HG02571 (cell line): ENCODE data around the gene KIAA2012.

Source experiments
- ATAC-seq: cut with Tn5 transposase; IDR thresholded peaks from one replicate; pipeline ENCODE4 v1.9.1; 2021; ENCODE audit warnings: mild to moderate bottlenecking, moderate library complexity; ENCODE audit not compliant: unreplicated experiment

The KIAA2012 gene

GRCh38 chr2:202042444-202042843, 30.6 kb upstream of the KIAA2012 start:
- ATAC-seq, result no peak

- no peak for ATAC-seq
Measured at GRCh38 chr2:202043475-202043874, 29.6 kb upstream of the KIAA2012 start.

GRCh38 chr2:202044777-202045176, 28.3 kb upstream of the KIAA2012 start:
- ATAC-seq, result no peak

GRCh38 chr2:202046572-202046971, 26.5 kb upstream of the KIAA2012 start:
- no peak for ATAC-seq

GRCh38 chr2:202049092-202049728, 23.8 kb upstream of the KIAA2012 start:
- ATAC-seq, result no peak

- no peak for ATAC-seq
Measured at GRCh38 chr2:202049840-202050239, 23.2 kb upstream of the KIAA2012 start.

DNA sequence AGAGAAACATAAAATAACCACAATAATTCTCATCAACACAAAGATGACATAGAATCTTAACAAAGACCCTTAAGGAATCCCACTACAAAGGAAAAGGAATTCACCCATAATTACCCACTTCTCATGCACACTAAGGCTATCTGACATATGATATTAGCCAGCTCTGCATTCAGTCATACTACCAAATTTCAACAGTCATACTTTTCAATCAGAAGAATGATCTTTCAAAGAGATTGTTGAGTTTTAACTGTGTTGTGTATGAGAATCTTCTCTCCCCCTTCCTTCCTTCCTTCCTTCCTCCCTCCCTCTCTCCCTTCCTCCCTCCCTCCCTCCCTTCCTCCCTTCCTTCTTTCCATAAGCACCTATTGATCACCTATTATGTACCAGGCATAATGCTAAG, 22.4 kb upstream of the KIAA2012 start:
- ATAC-seq, result no peak

DNA sequence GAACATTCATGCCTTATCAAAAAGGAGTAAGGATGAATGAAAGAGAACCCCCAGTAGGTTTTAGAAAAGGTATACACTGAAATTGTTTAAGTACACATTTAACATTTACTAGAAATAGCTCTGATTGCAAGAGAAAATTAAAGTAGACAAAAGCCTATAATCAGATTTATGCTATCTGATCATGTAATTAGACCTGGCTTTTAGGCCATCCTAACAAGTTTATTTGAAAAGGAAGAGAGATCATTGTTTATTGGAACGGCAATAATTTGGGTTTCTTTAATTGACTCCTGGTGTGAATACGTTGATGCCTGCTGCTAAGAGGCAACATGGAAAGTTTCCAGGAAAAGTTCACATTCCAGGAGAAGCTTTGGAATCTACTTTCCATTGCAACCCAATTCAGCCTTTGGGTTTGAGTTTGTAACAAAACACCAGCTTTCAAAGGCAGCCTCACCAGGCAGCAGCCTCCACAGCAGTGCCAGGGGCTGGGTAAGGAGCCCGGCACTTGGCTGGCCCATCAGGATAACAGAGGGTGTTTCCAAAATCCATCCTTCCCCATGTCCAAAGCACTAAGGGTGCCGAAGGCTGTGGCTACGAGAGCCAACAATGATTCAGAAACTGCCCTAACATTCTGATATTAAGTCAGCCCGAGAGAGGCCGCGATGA, 21.4 kb upstream of the KIAA2012 start:
- ATAC-seq, result no peak

DNA sequence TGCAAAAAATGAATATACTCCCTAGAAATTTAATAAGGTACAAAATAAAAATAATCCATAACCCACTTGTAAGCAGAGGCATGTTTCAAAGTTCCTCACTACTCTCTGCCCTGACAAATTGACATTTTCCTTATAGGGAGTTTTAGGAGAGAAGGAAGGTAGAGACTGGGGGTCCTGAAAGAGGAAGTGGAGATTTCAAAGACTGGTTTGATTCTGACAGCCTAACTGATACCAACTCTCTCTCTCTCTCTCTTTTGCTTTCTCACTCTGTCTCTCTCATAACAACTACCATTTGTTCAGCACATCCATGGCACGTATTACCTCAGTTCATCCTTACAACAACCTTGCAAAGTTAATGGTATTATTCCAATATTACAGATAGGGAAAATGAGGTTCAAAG, 20.8 kb upstream of the KIAA2012 start:
- ATAC-seq, result no peak

GRCh38 chr2:202054679-202055078, 18.4 kb upstream of the KIAA2012 start:
- no peak for ATAC-seq

DNA sequence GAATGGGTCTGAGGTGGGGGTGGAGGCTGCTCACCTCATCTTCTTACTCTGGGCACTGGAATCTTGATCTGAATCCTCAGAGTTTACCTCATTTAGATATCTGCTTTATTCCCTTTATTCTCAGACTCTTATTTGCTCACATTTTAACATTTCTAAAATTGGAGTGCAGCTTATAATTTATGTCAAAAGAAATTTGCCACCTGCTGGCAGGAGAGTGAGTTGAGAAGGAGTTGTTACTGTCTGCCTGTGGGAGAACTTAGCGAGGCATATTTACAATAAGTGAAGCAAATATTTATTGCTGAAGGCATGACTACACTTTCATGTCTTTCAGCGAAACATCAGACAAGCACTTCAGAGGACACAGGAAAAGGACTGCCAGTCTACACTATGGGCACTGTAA, 16.4 kb upstream of the KIAA2012 start:
- ATAC-seq, result no peak

DNA sequence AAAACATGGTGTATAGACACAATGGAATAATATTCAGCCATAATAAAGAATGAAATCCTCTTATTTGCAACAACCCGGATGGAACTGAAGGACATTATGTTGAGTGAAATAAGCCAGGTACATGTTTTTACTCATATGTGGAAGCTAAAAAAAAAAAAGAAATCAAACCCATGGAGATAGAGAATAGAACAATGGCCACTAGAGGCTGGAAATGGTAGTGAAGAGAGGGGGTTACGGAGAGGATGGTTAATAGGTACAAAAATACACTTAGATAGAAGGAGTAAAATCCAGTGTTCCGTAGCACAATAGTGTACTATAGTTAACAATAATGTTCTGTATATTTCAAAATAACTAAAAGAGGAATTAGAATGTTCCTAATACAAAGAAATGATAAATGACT, 12.8 kb upstream of the KIAA2012 start:
- no peak for ATAC-seq

GRCh38 chr2:202061695-202062094, 11.4 kb upstream of the KIAA2012 start:
- no peak for ATAC-seq

GRCh38 chr2:202064171-202064880, 8.7 kb upstream of the KIAA2012 start:
- ATAC-seq, result no peak

GRCh38 chr2:202064881-202065230, 8.2 kb upstream of the KIAA2012 start:
- ATAC-seq, result no peak

DNA sequence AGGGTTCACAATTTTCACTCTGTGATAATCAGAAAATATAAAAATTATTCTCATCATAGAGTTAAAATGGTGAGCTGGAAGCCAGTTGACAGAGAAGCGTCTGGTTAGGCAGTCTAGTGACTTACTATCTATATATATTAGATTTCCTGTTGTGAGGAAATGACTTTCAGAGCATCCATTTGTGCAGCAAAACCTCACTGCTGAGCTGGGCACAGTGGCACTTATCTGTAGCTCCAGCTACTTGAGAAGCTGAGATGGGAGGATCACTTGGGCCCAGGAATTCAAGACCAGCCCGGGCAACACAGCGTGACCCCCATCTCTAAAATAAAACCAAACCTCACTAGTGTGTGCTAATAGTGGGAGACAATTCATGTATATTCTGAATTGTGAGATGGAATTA, 7.2 kb upstream of the KIAA2012 start:
- no peak for ATAC-seq

DNA sequence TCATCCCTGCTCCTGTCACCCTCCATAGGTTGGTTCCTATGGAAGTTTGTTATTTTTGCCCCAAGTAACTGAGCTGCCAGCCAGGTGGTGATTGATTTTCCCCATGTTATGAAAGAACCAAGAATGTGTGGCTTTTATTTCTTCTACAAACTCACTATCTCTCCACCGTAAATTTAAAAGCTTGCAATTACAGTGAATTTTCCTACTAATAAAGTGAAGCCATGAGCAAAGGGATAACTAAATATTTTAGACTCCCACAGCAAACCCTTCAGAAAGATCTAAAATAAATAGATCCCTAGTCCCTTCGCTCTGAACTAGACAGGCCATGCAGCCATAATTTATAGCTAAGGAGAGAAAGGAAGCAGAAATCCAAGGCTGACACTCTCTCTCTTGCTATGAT, 6.2 kb upstream of the KIAA2012 start:
- no peak for ATAC-seq

DNA sequence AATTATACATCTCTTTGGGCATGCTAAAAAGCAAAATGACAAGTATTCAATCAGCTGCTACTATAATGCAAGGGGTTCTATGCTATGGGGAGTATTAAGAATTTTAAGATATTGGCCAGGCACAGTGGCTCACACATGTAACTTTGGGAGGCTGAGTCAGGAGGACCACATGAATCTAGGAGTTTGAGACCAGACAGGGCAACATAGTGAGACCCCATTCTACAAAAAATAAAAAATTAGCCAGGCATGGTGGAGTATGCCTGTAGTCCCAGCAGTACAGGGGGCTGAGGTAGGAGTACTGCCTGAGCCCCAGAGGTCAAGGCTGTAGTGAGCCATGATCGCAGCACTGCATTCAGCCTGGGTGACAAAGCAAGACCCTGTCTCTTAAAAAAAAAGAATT, 5.5 kb upstream of the KIAA2012 start:
- no peak for ATAC-seq

DNA sequence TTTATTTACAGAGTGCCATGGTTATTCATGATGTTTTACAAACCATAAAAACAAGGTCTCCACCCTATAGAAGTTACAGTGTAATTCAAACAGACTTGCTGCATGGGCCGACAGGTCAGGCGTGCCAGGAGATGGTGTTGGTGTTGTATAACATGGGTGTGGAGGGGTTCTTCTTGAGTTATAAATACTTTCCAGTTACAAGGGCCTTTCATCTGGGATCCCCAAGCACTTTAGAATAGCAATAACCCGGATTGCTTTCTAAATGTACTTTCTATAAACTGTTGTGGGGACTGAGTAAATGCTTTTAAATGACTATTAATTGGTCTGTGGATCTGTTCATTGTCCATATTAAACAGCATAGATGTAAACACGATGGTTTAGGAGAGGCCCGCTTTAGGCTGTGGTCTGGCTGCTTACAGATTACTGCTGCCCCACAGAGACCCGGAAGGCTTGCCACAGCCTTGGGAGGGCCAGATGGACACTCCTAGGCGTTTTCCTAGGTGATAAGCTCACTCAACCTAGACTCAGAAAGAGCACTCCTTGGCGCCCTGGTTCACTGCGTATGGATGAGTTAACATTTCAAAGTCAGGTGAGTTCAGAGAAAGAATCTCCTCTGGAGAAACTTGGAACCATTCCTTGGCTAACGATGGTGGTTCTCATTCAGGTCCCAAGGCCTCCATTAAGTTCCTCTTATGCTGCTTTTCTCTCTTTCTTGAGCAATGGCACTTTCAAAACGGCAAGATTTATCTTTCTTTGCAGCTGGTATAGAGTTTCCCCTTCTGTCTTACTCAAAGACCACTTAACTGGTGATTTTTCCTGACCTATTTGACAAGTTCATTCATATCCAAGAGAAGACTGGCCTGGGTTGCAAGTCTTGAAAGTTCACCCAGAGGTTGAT, 3.6 kb upstream of the KIAA2012 start:
- ATAC-seq, result no peak

DNA sequence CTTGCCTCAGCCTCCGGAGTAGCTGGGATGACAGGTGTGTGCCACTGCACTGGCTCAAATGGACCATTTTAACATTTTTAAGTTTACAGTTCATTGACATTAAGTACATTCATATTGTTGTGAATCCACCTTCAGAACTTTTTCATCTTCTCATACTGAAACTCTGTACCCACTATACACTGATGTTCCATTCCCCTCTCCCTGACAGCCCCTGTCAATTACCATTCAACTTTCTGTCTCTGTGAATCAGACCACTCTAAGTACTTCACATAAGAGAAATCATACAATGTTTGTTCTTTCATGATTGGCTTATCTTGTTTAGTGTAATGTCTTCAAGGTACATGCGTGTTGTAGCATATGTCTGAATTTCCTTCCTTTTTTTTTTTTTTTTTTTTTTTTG, 1.9 kb upstream of the KIAA2012 start:
- ATAC-seq, result no peak

DNA sequence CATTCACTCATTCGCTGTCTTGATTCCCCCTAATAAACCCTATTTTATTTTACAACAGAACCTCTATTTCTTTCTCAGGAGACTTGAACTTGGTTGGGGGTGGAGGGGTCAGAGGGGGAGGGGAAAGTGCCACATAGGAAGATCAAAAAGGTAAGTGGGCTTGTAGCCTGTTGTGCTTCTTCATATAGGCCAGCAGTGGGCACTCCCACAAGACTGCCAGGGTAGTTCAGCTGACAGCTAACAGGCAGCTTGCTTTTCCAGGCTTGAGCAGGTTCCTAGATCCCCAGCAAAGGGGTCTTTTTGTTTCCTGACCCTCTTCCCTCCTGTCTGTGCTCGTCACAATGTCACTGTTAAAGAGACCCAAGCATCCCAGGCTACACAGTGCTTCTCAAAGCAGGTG, 829 bp upstream of the KIAA2012 start:
- ATAC-seq, result no peak
